22Rv1 (cell line): ENCODE data around the gene NAPA.

ENCODE experiments used
- CTCF ChIP-seq: fragments of 450-650 bp; IDR thresholded peaks from 2 replicates; pipeline ENCODE4 v1.5.1; 2017; ENCODE audit warnings: mild to moderate bottlenecking
- ZFX ChIP-seq: fragments of 450-650 bp; IDR thresholded peaks from 2 replicates; pipeline ENCODE4 v1.6.1; 2017; ENCODE audit warnings: antibody characterized with exemption, borderline replicate concordance

- TF ChIP-seq CTCF (no peak), ZFX (no peak)
Observed at GRCh38 chr19:47444388-47444821, 70.5 kb downstream of the NAPA start.
